ENCODE data around the gene FSTL5. TPM values are rescaled to one million over a fixed set of nuclear protein-coding genes. Genes with fewer than 3 reads are reported as not detected.

Gene FSTL5
- total RNA-seq, 4 donors from 2014 or later = not detected

GRCh38 chr4:161803171-161803570 is 360.6 kb downstream of the FSTL5 start:
- no peak overlapping the region for H3K4me3 ChIP-seq
- no peak for TF ChIP-seq POLR2AphosphoS5 (IDR thresholded peaks at IDR 0.05)
- no peak for TF ChIP-seq CTCF (IDR thresholded peaks at IDR 0.05)
- TF ChIP-seq POLR2A (IDR thresholded peaks at IDR 0.05) = no peak
- TF ChIP-seq EP300 (IDR thresholded peaks at IDR 0.05) = no peak
- no peak for DNase-seq (ENCODE audit: low spot score in 2 of 2)
- no peak overlapping the region for H3K27ac ChIP-seq
- no peaks in the 10 kb centered on the region for H3K27me3 ChIP-seq
- H3K4me1 ChIP-seq = no peaks in the 10 kb centered on the region
- no peaks in the 10 kb centered on the region for H3K36me3 ChIP-seq
- H3K9me3 ChIP-seq = no peaks in the 10 kb centered on the region
- WGBS = 87% methylated on average over 2 of the region's 2 CpGs

GRCh38 chr4:161799710-161800109 is 364.1 kb downstream of the FSTL5 start:
- no peaks in the 10 kb centered on the region for H3K36me3 ChIP-seq
- TF ChIP-seq CTCF (IDR thresholded peaks at IDR 0.05) (no peak), POLR2AphosphoS5 (IDR thresholded peaks at IDR 0.05) (no peak)
- WGBS = 66% methylated on average over 3 of the region's 3 CpGs
- no peak overlapping the region for H3K27ac ChIP-seq
- H3K27me3 ChIP-seq = no peaks in the 10 kb centered on the region
- H3K4me1 ChIP-seq = no peaks in the 10 kb centered on the region
- H3K9me3 ChIP-seq = no peaks in the 10 kb centered on the region
- no peak for DNase-seq (ENCODE audit: low spot score in 2 of 2)
- no peak overlapping the region for H3K4me3 ChIP-seq

GRCh38 chr4:161792991-161793390 is 370.8 kb downstream of the FSTL5 start:
- no peaks in the 10 kb centered on the region for H3K4me1 ChIP-seq
- no peak overlapping the region for H3K4me3 ChIP-seq
- no peaks in the 10 kb centered on the region for H3K9me3 ChIP-seq
- H3K27ac ChIP-seq = no peak overlapping the region
- DNase-seq (ENCODE audit: low spot score in 2 of 2) = no peak
- H3K27me3 ChIP-seq = no peaks in the 10 kb centered on the region
- WGBS = 90% methylated on average over 4 of the region's 4 CpGs
- TF ChIP-seq EP300 (IDR thresholded peaks at IDR 0.05) (no peak), POLR2AphosphoS5 (IDR thresholded peaks at IDR 0.05) (no peak), POLR2A (IDR thresholded peaks at IDR 0.05) (no peak), CTCF (IDR thresholded peaks at IDR 0.05) (no peak)
- no peaks in the 10 kb centered on the region for H3K36me3 ChIP-seq

DNA sequence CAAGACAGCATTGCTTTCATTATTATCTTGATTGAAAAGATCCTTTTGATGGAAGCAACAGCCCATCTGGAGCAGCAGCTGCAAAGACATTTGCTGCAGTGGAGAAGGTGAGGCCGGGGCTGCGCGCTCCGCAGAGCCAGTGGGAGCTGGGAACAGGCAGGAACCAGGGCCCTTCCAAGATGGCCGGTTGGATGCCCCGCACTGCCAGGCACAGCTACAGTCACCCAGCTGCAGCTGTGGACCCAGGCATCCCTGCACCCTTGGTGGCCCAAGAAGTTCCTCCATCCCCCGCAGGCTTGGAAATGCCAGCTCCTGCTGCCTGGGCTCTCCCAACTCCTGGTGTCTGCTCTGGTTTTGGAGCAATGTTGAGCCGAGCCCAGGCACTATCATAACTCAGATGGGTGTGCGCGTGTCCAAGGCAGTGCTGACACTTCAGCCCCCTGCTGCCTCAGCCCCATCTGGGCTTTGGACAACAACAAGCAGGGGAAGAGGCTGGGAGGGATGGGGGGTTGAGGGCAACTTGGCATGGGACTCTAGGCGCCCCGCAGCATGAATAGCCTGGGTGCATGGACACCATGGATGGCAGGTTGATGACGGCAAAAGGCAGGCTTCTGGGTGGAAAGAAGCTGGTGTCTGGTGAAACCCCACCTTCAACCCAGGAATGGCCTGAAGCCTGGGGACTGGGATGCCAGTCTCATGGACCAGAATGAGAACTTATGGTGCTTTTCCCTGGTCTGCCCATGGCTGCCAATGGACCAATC is 371.8 kb downstream of the FSTL5 start:
- Histone ChIP-seq H3K27ac (no peak overlapping the region), H3K36me3 (no peaks in the 10 kb centered on the region), H3K4me3 (no peak overlapping the region), H3K27me3 (no peaks in the 10 kb centered on the region), H3K9me3 (no peaks in the 10 kb centered on the region), H3K4me1 (no peaks in the 10 kb centered on the region)
- WGBS = over 99% methylated on average over 11 of the region's 13 CpGs
- TF ChIP-seq POLR2A (IDR thresholded peaks at IDR 0.05) = no peak
- TF ChIP-seq POLR2AphosphoS5 (IDR thresholded peaks at IDR 0.05) = no peak
- no peak for TF ChIP-seq CTCF (IDR thresholded peaks at IDR 0.05)
- no peak for TF ChIP-seq EP300 (IDR thresholded peaks at IDR 0.05)
- DNase-seq (ENCODE audit: low spot score in 2 of 2) = no peak

DNA sequence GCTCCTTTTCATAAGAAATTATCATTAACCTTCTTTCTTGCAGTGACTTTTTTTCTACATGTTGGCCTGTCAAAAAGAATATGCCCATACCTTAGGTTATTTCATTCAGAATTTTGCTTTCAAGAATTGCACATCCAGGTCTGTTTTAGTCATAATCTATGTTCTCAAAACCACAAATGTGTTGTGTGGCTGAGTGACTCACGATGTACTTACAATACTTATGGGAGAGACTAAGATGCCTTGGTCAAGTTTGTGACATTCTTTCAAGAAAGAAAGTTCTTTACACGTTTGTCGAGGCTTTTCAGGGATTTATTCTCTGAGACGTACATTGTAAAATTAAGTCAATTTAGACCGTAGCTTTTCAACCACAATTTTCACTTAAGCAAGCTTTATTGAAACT is 396.7 kb downstream of the FSTL5 start:
- Histone ChIP-seq H3K9me3 (no peaks in the 10 kb centered on the region), H3K27ac (no peak overlapping the region), H3K27me3 (no peaks in the 10 kb centered on the region), H3K36me3 (no peaks in the 10 kb centered on the region), H3K4me1 (no peaks in the 10 kb centered on the region), H3K4me3 (no peak overlapping the region)
- DNase-seq (ENCODE audit: low spot score in 2 of 2) = no peak
- TF ChIP-seq EP300 (IDR thresholded peaks at IDR 0.05) = no peak
- no peak for TF ChIP-seq POLR2AphosphoS5 (IDR thresholded peaks at IDR 0.05)
- no peak for TF ChIP-seq POLR2A (IDR thresholded peaks at IDR 0.05)
- TF ChIP-seq CTCF (IDR thresholded peaks at IDR 0.05) = no peak
- WGBS = 66% methylated on average over 5 of the region's 5 CpGs

Data from suprapubic skin (tissue), 4 donors.